RWPE2 (cell line): ENCODE data around the gene PSMC3IP.

Experiments used
- ATAC-seq: fragments of 200-7000 bp; cut with Tn5 transposase; 3 replicates; pipeline ENCODE4 v1.9.1; 2021; ENCODE audit warnings: low read depth
- DNase-seq: peaks from one replicate; pipeline ENCODE4 v3.0.0-alpha.2; 2020; ENCODE audit warnings: low spot score
- H3K27ac ChIP-seq: fragments of 450-650 bp; 2 replicates; pipeline ENCODE4 v1.5.1; 2017; ENCODE audit warnings: mild to moderate bottlenecking; ENCODE audit not compliant: poor library complexity, severe bottlenecking
- H3K27me3 ChIP-seq: fragments of 250-450 bp; sonication (Bioruptor Pico); 2 replicates; pipeline ENCODE4 v1.5.1; 2021; ENCODE audit warnings: mild to moderate bottlenecking, moderate library complexity; ENCODE audit not compliant: insufficient read depth, poor library complexity, severe bottlenecking
- H3K36me3 ChIP-seq: fragments of 250-450 bp; sonication (Bioruptor Pico); 2 replicates; pipeline ENCODE4 v1.5.1; 2020; ENCODE audit warnings: low read depth, mild to moderate bottlenecking, moderate library complexity
- H3K4me1 ChIP-seq: fragments of 250-450 bp; sonication (Bioruptor Pico); 2 replicates; pipeline ENCODE4 v1.5.1; 2021; ENCODE audit warnings: mild to moderate bottlenecking, moderate library complexity; ENCODE audit not compliant: insufficient read depth, poor library complexity, severe bottlenecking
- H3K4me3 ChIP-seq: fragments of 250-450 bp; sonication (Bioruptor Pico); 2 replicates; pipeline ENCODE4 v1.5.1; 2021; ENCODE audit warnings: mild to moderate bottlenecking, moderate library complexity; ENCODE audit not compliant: severe bottlenecking
- H3K9me3 ChIP-seq: fragments of 250-450 bp; sonication (Bioruptor Pico); 2 replicates; pipeline ENCODE4 v1.5.1; 2021; ENCODE audit warnings: mild to moderate bottlenecking, moderate library complexity; ENCODE audit not compliant: severe bottlenecking
- CTCF ChIP-seq: fragments of 450-650 bp; IDR thresholded peaks from one replicate; pipeline ENCODE4 v1.5.1; 2017; ENCODE audit warnings: mild to moderate bottlenecking, moderate library complexity; ENCODE audit not compliant: poor library complexity, severe bottlenecking

PSMC3IP gene

GRCh38 chr17:42563543-42563942 is 14.0 kb downstream of the PSMC3IP start:
- Histone ChIP-seq H3K4me1 (peaks cover 2% of the 10 kb centered on the region), H3K36me3 (peaks cover 35% of the 10 kb centered on the region), H3K4me3 (no peak overlapping the region), H3K27me3 (no peaks in the 10 kb centered on the region), H3K9me3 (no peaks in the 10 kb centered on the region), H3K27ac (peak overlapping the region; percentile 72)
- ATAC-seq, result no peak
- no peak for TF ChIP-seq CTCF
- no peak for DNase-seq

- no peak for TF ChIP-seq CTCF
- Histone ChIP-seq H3K9me3 (no peaks in the 10 kb centered on the region), H3K27me3 (no peaks in the 10 kb centered on the region), H3K27ac (peak overlapping the region; percentile 72), H3K4me3 (peak overlapping the region; percentile 93), H3K36me3 (peaks cover 31% of the 10 kb centered on the region), H3K4me1 (peaks cover 2% of the 10 kb centered on the region)
- no peak for DNase-seq
- no peak for ATAC-seq
These were observed 14.4 kb downstream of the PSMC3IP start for GRCh38 chr17:42563143-42563509.

GRCh38 chr17:42562388-42563142 is 15.0 kb downstream of the PSMC3IP start:
- no peak for TF ChIP-seq CTCF
- ATAC-seq (peak; percentile 31), DNase-seq (no peak)
- peaks cover 29% of the 10 kb centered on the region for H3K36me3 ChIP-seq
- H3K27ac ChIP-seq, result peak overlapping the region; percentile 72
- H3K4me3 ChIP-seq, result peak overlapping the region; percentile 93
- peaks cover 2% of the 10 kb centered on the region for H3K4me1 ChIP-seq
- H3K27me3 ChIP-seq, result no peaks in the 10 kb centered on the region
- no peaks in the 10 kb centered on the region for H3K9me3 ChIP-seq

- H3K4me3 ChIP-seq, result peak within 1 kb of the TSS; percentile 93
- no peak for TF ChIP-seq CTCF
- H3K27me3 ChIP-seq, result no peaks in the 10 kb centered on the region
- peak; percentile 97 for DNase-seq
- no peaks in the 10 kb centered on the region for H3K9me3 ChIP-seq
- peak within 1 kb of the TSS; percentile 72 for H3K27ac ChIP-seq
- peak; percentile 70 for ATAC-seq
- peaks cover 2% of the 10 kb centered on the region for H3K4me1 ChIP-seq
- H3K36me3 ChIP-seq, result peaks cover 29% of the 10 kb centered on the region
These were observed 15.6 kb downstream of the PSMC3IP start, which contains the start of gene COASY for GRCh38 chr17:42561897-42562387. Gene COASY (plus strand): TSS chr17:42562148. CDS start chr17:42562623, 475 bp downstream.

- ATAC-seq, result no peak
- no peaks in the 10 kb centered on the region for H3K27me3 ChIP-seq
- H3K9me3 ChIP-seq, result no peaks in the 10 kb centered on the region
- DNase-seq, result no peak
- no peak for TF ChIP-seq CTCF
- no peak overlapping the region for H3K27ac ChIP-seq
- H3K4me1 ChIP-seq, result no peaks in the 10 kb centered on the region
- H3K4me3 ChIP-seq, result no peak overlapping the region
- peaks cover 18% of the 10 kb centered on the region for H3K36me3 ChIP-seq
These were observed 17.3 kb downstream of the PSMC3IP start for GRCh38 chr17:42560246-42560645.
